Daoy (cell line): ENCODE data around the gene PHKA2. TPM values are rescaled to one million over a fixed set of nuclear protein-coding genes. Genes with fewer than 3 reads are reported as not detected.

Experiments used
- DNase-seq: peaks from one replicate; pipeline ENCODE4 v3.0.0-alpha.2; 2015; ENCODE audit warnings: low read depth
- total RNA-seq: library from RNA; depleted of rRNA; stranded (reverse); fragments of >200 nt; shearing (Covaris generic); gene quantifications from 2 replicates; pipeline ENCODE4 v1.2.3, GENCODE V29; 2014

The PHKA2 gene
- total RNA-seq, 1 experiment from 2014 or later = 7.2 TPM

DNA sequence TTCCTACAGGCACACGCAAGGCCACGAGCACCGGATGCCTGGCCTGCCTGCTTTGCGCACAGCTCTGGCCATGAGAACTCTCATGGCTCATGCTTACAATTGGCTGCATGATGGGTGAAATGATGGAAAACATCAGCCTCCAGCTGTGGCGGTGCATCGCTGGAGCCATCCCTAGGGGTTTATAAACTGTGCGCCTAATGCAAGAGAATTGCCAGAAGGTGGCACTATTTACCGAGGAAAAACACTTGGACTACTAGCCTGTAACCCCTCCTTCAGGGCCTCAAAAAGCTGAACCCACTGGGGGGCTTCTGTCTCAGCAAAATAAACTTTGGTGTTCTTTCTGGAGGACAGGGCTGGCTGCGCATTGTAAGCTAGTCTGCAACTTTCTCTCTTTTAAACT is 51.9 kb downstream of the PHKA2 start:
- peak; percentile 2 for DNase-seq

DNA sequence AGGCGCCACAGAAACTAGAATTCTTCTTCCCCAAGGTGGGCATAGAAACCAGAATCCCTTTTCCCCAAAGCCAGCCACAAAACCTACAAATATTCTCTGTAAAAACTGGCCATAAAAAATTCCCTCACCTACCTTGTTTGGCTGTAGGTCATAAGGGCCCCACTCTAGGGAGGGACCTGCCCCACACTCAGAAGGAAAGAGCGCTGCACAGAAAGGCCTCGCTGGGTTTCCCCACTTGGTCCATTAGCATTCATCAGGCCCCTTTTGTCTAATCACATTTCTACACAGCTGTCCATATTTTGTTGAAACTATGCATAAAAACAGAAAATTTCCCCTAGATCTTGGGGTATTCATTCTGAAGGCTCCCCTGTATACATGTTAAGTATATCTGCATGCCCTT is 54.1 kb downstream of the PHKA2 start:
- no peak for DNase-seq

DNA sequence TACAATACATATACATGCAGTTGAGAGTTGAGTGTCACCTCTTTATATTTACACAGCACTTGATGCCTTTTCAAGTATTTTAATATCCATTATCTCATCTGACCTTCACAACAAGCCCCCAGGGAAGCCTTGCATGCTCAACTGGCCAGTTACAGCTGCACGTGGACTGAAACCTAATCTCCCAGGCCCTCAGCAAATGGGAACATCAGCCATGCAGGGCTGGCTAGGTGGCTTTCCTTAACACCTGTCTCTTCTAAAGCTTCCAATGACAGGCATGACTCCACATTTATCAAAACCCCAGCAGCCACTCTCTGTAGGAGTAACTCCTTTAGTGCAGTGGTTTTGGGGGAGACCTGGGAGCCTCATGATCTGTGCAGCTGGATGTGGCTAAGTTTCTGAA is 56.4 kb downstream of the PHKA2 start:
- DNase-seq = no peak

DNA sequence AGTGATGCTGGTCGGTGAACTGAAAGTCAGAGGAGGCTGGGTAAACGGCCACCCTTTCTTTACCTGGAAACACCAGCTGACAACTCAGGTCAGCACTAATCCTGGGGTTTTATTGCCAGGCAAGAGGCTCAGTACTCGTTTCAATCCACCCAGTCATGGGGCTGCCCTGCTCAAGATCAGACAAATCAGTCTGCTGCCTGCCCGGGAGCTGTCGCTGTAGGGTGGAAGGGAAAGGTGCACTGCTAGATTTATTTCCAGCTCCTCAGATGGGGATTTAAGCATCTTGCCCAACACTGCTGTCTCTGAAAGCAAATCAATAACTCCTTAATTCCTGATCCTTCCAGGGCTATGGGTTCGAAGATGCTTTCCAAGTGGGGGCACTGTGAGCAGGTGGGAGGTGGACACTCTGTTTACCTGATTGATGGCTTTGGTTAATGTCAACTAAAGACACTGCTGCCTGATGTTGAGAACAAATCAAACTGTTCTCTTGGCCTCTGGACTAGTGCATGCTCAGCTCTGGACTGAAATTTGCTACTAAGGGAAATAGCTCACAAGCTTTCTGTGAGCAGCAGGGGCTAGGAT is 59.3 kb downstream of the PHKA2 start:
- DNase-seq = no peak

DNA sequence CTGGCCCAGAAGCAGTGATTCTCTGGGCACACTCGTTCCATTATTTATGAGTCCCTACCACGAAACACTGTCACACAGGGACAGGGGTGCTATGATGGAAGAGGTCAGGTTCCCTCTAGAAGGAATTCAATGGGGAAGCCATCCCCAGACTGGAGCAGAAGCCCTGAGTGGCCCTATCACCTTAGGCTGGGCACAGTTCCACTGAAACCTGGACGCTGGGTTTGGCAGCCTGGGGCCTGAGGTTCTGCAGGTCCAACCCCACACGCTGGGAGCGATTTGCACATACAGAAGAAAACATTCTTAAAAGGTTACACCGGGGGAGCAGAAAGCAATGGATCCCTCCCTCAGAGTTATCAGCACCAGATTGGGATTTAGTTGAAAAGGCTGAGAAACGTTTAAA is 63.3 kb downstream of the PHKA2 start:
- no peak for DNase-seq

DNA sequence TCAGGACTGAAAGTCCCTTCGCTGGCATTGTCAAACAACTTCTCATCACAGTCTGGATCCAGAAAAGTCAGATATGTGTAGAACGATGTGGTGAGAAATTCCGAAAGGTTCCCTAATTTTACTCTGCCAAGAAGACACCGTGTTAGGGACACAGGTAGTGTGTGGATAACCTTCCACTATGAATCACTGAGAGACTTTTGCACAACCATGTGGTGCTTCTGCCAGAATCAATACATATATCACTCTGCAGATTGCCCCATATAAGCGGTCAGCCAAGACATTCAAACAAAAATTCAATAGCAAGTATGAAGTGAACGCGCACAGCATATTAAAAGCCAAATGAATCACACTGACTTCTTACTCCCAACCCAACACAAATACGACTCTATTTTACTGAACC is 63.8 kb downstream of the PHKA2 start:
- DNase-seq = no peak

DNA sequence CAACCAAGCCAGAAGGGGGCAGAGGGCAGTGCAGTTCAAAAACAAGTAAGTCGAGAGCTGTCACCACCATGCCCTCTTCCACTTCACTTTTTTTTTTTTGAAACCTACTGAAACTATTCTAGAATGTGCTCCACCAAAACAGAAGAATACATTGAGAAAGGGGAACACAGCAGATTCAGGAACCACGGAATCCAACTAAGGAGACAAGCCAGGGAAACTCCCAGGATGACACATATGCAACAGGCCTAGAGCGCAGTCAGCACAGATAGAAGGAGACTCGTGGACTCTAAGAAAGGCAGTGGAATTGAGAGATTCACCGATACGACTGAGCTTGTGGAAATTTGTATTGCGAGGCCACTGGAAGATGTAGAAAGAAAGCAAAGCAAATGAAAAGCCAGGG is 66.1 kb downstream of the PHKA2 start:
- no peak for DNase-seq

DNA sequence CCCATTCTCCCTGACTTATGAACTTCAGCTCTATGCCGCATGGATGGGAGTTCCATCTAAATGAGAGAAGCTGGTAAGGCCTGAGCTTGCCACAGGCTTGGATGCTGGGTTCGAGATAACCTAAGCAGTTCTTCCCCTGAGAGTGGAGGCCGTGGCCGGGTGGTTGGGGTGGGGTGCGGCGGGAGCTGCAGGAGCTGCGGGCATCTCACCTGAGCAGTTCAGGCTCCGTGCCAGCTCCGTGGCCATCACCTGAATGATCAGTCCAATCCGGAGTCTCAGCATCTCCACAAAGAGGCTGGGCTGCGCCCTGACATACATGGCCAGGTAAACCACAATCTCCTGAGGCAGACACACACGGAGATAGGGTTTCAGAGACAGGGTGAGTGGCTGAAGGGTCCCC is 77.6 kb downstream of the PHKA2 start:
- DNase-seq = no peak

DNA sequence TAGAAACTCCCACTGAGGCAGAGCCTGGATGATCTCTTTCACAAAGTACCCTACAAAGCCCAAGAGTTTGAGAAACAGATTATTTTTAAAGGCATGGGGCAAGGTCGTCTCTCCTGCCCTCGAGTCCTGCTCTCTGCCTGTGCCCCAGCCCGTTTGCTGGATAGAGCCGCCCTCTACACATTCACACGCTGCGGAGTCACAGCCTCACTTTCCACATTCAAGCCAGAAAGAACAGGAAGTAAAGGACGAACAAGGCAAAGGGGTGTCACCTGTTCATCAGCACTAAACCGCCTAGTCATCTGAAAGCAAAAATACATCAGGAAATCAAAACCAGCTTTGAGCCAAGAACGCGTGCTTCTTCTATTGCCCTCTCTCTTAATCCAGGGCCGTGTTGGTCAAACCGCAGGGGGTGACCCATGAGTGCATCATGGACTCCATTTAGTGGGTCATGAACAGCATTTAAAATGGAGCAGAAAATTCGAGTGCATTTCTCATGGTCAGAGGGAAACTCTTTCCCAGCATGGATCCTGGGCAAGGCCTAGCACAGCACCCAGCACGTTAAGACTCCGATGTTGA is 83.4 kb downstream of the PHKA2 start:
- no peak for DNase-seq

DNA sequence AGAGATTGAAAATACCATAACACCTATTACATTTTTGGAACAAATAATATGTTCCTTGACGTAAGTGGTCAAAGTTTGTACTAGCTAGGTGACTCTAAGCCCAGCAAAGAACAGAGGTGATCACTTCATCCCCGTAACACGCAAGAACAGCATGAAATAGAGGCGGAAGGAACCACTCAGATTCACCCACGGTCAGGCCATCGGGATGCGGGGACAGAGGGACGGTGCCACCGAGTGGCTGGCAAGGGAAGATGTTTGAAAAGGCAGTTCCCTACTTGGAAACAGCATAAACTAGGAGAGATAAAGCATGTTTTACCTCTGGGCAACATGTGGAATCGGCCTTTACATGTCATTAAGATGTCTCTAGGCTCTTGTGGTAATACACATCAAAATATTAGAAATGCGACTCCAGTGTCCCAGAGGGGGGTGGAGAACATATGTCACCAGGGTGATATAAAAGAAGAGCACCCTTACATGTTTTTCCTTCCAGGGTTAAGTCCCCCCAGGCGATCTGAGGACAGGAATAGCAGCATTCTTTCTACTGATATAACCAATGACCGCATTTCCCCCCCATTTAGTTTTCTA is 84.0 kb downstream of the PHKA2 start:
- DNase-seq = peak; percentile 10

DNA sequence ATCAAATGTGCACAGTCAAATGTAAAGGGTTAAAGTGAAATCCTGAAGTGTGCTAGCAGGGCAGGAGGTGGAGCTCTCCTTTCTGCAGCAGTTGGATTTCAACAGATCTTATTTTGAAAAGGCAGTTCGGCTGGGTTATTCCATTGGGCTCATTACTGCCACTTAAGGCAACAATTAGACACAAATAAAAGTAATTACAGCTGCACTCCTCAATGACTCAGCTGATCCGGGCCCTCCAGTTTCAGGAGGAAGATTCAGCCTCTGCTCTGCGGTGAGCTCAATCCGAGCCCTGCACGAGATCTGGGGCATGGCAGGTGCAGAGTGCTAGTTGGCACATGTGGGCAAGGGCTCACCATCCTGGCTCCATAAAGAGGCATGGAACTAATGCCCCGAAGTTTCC is 85.4 kb downstream of the PHKA2 start:
- DNase-seq = no peak

DNA sequence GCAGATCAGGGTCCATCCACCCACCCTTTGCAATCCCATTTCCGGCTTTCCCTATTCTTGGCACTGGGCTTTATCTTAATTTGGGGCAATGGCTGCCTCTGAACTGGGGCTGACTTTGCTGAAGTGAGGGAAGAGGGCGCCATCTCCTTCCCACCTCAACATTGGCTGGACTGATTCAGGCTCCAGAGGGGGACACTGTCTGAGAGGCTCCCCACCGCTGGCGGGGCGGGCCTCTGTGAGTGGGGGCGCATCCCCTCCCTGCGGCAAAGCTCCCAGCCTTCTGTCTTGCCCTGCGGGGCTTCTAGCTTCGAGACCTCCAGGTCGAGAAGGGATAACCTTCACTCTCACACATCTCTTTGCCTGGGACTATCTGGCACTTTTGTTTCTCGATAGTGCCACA is 85.8 kb downstream of the PHKA2 start:
- no peak for DNase-seq

DNA sequence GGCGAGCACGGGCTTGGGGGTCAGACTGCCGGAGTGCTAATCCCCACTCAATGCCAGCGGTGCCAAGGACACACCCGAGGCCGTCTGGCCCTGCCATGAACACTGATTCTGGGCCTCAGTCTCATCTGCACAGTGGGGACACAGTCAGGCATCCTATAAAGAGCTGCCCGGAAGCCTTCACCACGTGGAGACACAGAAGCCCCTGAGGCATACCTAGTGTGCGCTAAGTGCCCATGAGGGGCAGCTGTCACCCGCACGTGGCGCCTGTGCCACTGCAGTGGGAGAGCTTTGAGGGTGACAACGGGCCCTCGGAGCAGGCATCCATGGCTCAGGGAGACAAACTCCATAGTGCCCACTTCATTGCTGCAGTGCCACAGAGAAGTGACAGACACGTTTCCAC is 86.3 kb downstream of the PHKA2 start:
- no peak for DNase-seq

DNA sequence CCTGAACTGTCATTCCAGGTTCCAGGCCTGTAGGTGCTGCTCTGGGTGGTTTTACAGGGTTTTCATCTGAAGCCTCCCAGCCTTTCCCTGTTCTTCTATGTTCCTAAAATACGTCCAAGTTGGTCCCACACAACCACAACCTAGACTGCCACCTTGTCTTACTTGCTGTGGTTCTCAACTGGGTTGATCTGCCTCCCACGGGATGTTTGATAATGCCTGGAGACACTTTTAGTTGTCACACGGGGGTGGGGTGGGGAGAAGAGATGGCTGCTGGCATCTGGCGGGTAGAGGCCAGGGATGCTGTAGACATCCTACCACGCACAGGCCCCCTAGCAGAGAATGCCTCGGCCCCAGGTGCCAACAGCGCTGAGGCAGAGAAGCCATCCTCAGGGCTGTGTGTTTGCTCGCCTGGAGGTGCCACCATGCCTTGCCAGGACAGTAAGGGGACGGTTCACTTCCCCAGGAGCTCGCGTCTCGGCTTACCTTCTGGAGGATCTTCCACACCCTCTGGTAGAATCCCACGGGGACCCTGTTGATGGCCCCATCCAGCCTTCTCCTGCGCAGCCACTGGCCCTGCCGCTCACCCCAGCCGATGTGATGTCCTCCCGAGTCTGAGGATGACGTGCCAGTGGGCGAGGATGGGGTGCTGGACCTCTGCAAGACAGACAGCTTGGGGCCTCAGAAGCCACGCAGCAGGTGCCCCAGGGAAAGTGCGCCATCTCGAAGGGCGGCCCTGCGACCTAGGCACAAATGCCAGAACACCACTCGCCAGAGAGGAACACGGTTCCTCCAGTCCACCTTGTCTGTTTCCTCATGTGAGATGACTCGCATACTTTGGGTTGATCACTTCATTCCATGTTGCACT is 87.0 kb downstream of the PHKA2 start:
- no peak for DNase-seq

DNA sequence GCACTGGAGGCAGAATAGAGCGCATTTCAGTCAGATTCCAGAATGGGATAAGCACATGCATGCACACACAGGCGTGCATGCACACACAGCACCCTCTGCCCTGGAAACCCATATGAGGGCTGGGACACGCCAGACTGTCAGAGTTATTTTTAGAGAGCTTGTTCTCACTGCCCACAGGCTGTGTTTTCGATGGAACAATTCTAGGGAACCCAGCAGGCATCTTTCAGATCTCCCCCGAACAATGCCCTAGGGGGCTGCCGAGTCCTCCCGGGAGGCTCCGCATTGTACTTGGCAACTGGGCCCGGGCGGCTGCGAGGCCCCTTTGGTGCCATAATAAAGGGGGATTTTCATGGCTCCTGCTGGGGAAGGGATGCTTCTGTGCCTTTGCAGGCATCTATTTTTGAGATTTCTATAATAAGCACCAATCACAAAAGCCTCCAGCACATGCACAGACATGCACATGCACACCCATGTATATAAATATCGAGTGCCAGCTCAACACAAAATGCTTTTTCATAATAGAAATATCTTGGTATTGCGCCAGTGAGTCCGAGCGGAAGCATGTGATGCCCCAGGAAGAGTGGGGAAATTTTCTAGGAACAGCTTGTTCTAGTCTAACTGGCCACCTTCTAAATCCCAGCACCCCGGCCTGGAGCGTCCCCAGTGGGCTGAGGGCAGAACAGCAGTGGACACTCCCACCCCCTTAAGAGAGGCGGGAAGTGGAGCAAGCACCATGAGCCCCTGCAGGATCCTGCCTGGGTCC is 88.5 kb downstream of the PHKA2 start:
- DNase-seq = no peak

DNA sequence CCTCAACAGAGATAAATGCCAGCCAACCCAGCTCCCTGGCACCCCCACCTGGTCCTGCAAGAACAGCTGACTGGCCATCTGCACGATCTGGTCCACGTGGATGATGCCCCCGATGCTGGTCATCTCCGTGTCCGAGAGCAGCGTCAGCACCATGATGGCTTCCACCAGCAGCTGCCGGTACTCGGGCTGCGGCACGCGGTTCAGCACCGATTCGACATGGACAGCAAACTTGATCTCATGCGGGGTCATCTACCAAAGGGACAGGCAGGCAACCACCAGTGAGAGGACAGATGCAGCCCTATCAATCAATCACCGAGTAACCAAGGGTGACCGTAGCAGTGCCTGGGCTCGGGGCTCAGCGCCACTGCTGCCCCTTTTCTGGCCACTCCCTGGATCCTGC is 89.8 kb downstream of the PHKA2 start:
- DNase-seq = no peak

DNA sequence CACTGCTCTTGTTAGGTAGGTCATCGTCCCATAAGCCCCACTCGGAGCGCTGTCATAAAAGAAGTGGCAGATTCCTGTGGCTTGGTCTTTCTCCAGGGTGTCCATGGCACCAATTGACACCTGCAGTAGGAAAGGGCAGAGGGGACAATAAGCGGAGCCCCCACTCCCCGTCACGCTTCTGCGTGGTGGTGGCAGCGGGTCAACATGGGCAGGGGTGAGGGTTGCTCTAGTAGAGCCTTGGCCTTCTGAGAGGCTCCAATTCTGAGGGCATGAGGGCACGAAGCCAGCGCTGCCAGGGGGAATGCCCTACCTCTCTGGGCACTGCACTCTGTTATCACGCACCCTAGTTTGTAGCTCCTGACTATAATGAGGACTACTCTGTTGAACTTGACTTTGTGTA is 90.4 kb downstream of the PHKA2 start:
- no peak for DNase-seq

DNA sequence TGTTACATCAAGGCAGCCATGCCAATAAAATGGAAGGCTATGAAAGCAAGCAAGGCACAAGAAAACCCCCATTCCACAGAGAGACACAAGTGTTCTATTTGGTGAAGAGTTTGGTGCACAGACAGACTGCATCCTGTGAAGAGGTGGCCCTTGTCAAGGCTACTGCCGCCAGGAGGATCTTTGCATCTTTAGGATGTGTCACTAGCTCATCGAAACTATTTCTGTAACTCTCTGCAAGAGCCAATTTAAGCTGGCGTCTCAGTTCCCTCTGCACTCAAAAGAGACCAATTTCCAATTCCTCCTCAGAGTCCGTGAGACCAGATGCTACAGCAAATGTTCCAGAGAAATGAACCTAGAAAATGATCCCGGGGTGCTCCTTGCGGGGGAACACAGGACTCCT is 91.0 kb downstream of the PHKA2 start:
- no peak for DNase-seq

DNA sequence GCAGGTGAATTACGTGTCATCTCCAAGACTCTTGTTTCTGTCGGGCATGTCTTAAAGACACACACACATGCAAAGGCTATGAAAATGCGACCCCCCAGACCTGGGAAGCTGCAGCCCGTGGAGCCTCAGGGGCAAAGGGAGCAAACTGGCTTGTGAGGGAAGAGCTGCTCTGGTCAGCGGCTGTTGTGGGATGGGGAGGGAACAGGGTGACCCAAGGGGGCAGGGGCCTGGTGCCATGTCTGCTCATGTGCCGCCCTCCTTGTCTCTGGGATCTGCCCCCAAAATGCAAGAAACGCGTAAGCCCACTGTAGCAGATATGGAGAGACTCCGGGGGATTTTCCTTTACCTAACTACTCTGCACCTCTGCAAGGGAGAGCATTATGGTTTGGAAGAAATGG is 92.4 kb downstream of the PHKA2 start:
- DNase-seq = no peak

DNA sequence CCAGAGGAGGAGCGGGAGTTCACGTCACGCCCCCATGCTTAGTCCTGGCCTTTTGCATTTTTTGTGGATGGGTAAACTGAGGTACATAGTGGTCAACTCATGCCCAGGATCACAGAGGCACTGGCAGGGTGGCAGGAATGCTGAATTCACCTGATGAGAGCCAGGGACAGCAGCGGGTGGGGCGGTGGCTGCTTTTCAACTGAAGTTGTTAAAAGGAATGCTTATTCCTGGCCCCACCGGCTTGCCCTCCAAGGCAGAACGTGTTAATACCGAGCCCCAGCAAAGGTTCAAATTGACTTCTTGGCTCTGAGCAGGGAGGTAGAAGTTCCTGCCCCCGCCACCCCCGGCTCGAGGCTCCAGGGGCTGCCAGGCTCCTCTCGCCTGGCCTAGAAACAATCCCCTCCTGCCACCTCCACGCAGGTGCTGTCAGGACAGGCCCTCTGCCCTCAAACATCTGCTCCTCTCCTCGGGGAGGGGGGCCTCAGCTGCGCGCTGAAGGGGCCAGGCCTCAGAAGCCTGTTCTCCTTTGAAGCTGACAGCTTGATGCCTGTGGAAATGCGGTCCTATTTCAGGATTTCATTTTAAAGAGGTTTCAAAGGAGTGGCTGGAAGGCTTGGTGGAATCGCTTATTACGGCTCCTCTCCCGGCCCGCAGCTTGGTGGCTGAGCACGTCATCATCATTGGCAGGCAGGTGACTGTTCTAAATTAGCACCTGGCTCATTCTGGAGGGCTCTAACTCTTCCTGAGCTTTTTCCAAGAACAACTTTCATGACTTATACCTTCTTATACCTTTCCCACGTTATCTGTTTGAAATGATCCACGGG is 93.0 kb downstream of the PHKA2 start:
- DNase-seq = no peak

DNA sequence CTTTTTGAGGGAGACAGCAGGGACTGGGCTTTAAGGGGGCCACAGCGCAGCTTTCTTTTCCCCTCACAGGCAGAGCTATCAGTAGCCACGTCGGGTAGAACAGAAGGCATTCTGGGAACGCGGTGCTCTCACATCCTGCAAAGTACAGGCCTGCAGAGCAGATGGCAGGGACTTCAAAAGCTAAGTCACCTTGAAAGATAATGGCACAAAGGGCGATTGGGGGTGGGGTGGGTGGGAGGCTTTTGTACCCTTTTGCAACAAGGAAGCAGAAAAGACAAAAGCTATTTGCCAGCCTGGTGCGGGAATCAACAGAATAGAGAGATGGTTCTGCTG is 93.9 kb downstream of the PHKA2 start:
- no peak for DNase-seq
